Adrenal gland (tissue), 12 donors: Measurements from ENCODE around the gene PPM1L. TPM values are rescaled to one million over a fixed set of nuclear protein-coding genes. Genes with fewer than 3 reads are reported as not detected.

Experiments
- DNase-seq, 7 donors: peaks; one replicate each; pipeline ENCODE4 v3.0.0-alpha.2; 2019 to 2020
- H3K27ac ChIP-seq, 5 donors: fragments of 200-600 bp; sonication (generic) in 4 of 5; 1 replicate in 3 of 5; 2 replicates in 2 of 5; pipeline versions ENCODE4 v1.5.1 to v1.8.0; 2016 to 2020; ENCODE audit warnings: mild to moderate bottlenecking in 1 of 5
- H3K27me3 ChIP-seq: fragments of 200-600 bp; 2 replicates; pipeline ENCODE4 v1.8.0; 2021
- H3K36me3 ChIP-seq, 2 donors: fragments of 200-600 bp; replicated peaks in 1 of 2; 1 replicate in 1 of 2; 2 replicates in 1 of 2; pipeline versions ENCODE4 v1.5.1 to v1.8.0; 2018 to 2022
- H3K4me1 ChIP-seq, 2 donors: fragments of 200-600 bp; replicated peaks in 1 of 2; 1 replicate in 1 of 2; 2 replicates in 1 of 2; pipeline versions ENCODE4 v1.5.1 to v1.8.0; 2018 to 2021
- H3K4me3 ChIP-seq, 4 donors: fragments of 200-600 bp; sonication (generic) in 3 of 4; one replicate each; pipeline ENCODE4 v1.5.1; 2016 to 2018
- H3K9me3 ChIP-seq, 3 donors: fragments of 200-600 bp; sonication (generic) in 1 of 3; replicated peaks in 1 of 3; 1 replicate in 2 of 3; 2 replicates in 1 of 3; pipeline versions ENCODE4 v1.5.1 to v1.8.0; 2016 to 2021
- POLR2A ChIP-seq, 2 donors: fragments of 450-650 bp; IDR thresholded peaks; one replicate each; pipeline ENCODE4 v1.6.1; 2017; ENCODE audit warnings: antibody characterized with exemption in 2 of 2, mild to moderate bottlenecking in 2 of 2, moderate library complexity in 1 of 2
- WGBS, 4 donors: extraction: QIAGEN DNeasy Blood & Tissue Kit in 2 of 4; methylation state at CpG; one replicate each; pipeline versions ENCODE4 v1.1.5 to v1.1.7; 2013 to 2017; 5-methylcytosine and 5-hydroxymethylcytosine counted together
- intact Hi-C, 2 donors: fragments of 100-400 bp; cut with DNase I; formaldehyde crosslinking; loops; one replicate each; pipeline versions ENCODE4 v1.14.1 to v1.15.0; 2022 to 2023
- polyA plus RNA-seq, 3 donors: library from polyadenylated mRNA; stranded (reverse); fragments of 200-250 nt in 2 of 3; fragments of 350-450 nt in 1 of 3; fragmentation: Illumina TruSeq in 1 of 3; extraction: RNeasy Lipid Tissue Mini Kit (QIAGEN cat#74804) in 1 of 3; gene quantifications; one replicate each; pipeline ENCODE4 v1.2.3, GENCODE V29; 2013 to 2014
- total RNA-seq, 9 donors: library from RNA; depleted of rRNA in 4 of 9; stranded (reverse); fragments of >200 nt in 4 of 9; fragments of 120-200 nt in 1 of 9; fragmentation: NEBNext Ultra II Directional in 1 of 9; extraction: Animal tissue kit (Norgen Biotek cat#: 25700) in 1 of 9; gene quantifications; one replicate each; pipeline versions ENCODE4 v1.1.0 to v1.2.4, GENCODE V29; 2013 to 2023
- TF ChIP-seq, protein P1 (sequence below), 6 experiments: fragments of 450-650 bp in 4 of 6; fragments of 200-600 bp in 2 of 6; sonication (generic) in 1 of 6; IDR thresholded peaks; 1 replicate in 5 of 6; 2 replicates in 1 of 6; pipeline versions ENCODE4 v1.5.1 to v1.8.0; 2016 to 2021; ENCODE audit warnings: antibody characterized with exemption in 6 of 6, mild to moderate bottlenecking in 2 of 6, moderate library complexity in 1 of 6
- donor health status: healthy with polysubstance abuse.
- donor health status: Bipolar disorder and iron deficiency.
- donor health status: DM: yes; HTN: yes; CAD: no.
- donor health status: DM: no; HTN: no; CAD: no.
- donor health status: DM: no; HTN: no; CAD: no.
- donor health status: DM: yes; HTN: yes; CAD: no.

Gene PPM1L
- total and polyA plus RNA-seq, 12 donors: 2.4 to 53.6 (median 35.0) TPM

DNA sequence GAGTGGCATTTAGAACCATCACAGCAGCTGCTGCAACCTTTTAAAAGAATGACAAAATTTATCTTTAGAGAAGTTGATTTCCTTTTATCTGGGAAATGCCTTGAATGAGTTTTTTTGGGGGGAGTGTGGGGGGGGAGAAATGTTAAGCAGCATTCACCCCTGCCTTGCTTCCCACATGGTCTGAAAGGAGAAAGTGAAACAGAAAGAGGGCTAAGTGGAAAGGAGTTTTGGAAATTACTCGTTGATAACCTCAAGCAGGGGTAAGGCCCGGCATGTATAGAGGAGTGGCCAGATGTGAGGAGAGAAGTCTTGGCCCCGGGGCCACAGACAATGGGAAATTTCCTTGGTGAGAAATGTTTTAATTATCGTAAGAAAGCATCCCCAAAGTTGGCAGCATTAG is 325.6 kb downstream of the PPM1L start:
- no peak for DNase-seq
- Histone ChIP-seq H3K27ac (peak overlapping the region in 1 of 5 donors; percentile 44), H3K4me3 (no peak overlapping the region), H3K4me1 (no peaks in the 10 kb centered on the region), H3K9me3 (no peaks in the 10 kb centered on the region), H3K27me3 (no peaks in the 10 kb centered on the region), H3K36me3 (peaks cover 0 to 14% of the 10 kb centered on the region in 2 donors)
- 56 to 64% (median 63%) methylated on average over 4 of the region's 4 CpGs for WGBS, 4 donors
- intact Hi-C loops: no loop called here
- no peak for TF ChIP-seq POLR2A (IDR thresholded peaks at IDR 0.05)
- TF ChIP-seq, protein P1, sequence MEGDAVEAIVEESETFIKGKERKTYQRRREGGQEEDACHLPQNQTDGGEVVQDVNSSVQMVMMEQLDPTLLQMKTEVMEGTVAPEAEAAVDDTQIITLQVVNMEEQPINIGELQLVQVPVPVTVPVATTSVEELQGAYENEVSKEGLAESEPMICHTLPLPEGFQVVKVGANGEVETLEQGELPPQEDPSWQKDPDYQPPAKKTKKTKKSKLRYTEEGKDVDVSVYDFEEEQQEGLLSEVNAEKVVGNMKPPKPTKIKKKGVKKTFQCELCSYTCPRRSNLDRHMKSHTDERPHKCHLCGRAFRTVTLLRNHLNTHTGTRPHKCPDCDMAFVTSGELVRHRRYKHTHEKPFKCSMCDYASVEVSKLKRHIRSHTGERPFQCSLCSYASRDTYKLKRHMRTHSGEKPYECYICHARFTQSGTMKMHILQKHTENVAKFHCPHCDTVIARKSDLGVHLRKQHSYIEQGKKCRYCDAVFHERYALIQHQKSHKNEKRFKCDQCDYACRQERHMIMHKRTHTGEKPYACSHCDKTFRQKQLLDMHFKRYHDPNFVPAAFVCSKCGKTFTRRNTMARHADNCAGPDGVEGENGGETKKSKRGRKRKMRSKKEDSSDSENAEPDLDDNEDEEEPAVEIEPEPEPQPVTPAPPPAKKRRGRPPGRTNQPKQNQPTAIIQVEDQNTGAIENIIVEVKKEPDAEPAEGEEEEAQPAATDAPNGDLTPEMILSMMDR (IDR thresholded peaks at IDR 0.05): no peak

- Histone ChIP-seq H3K27ac (peak overlapping the region in 1 of 5 donors; percentile 44), H3K4me1 (no peaks in the 10 kb centered on the region), H3K27me3 (no peaks in the 10 kb centered on the region), H3K9me3 (no peaks in the 10 kb centered on the region), H3K4me3 (no peak overlapping the region), H3K36me3 (peaks cover 0 to 14% of the 10 kb centered on the region in 2 donors)
- no peak for TF ChIP-seq POLR2A (IDR thresholded peaks at IDR 0.05)
- TF ChIP-seq, protein P1 (IDR thresholded peaks at IDR 0.05): no peak
- intact Hi-C loops: no loop called here
- DNase-seq: no peak
- 52 to 57% (median 54%) methylated on average over 2 of the region's 2 CpGs for WGBS, 4 donors
These were observed 326.0 kb downstream of the PPM1L start for GRCh38 chr3:161082063-161082462.

- peaks cover 0 to 14% of the 10 kb centered on the region in 2 donors for H3K36me3 ChIP-seq
- H3K27me3 ChIP-seq: no peaks in the 10 kb centered on the region
- no peak for DNase-seq
- 96 to 100% (median 97%) methylated on average over 1 of the region's 1 CpG for WGBS, 4 donors
- no peaks in the 10 kb centered on the region for H3K9me3 ChIP-seq
- intact Hi-C loops: no loop called here
- H3K4me3 ChIP-seq: no peak overlapping the region
- no peak for TF ChIP-seq POLR2A (IDR thresholded peaks at IDR 0.05)
- TF ChIP-seq, protein P1 (IDR thresholded peaks at IDR 0.05): no peak
- H3K27ac ChIP-seq: no peak overlapping the region
- H3K4me1 ChIP-seq: no peaks in the 10 kb centered on the region
These were observed 327.1 kb downstream of the PPM1L start for GRCh38 chr3:161083131-161083530.

DNA sequence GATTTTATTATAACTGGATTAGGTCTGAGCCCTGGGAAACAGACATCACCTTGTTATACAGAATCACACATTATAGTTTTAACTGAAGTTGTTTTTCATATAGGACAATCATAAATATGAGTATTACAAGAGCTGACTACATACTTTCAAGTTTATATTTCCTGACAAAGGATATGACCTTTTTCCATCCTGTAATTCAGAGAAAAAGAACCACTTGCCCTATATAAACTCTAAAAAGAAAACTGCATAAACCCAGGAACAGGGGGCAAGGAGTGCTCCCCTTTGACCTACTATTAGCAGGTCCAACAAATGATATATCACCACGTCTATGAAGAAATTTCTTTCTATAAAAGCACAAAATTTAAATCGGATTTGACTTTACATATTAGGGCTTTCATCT is 328.2 kb downstream of the PPM1L start:
- H3K27me3 ChIP-seq: no peaks in the 10 kb centered on the region
- no peak overlapping the region for H3K4me3 ChIP-seq
- TF ChIP-seq, protein P1 (IDR thresholded peaks at IDR 0.05): no peak
- TF ChIP-seq POLR2A (IDR thresholded peaks at IDR 0.05): no peak
- H3K4me1 ChIP-seq: no peaks in the 10 kb centered on the region
- no peaks in the 10 kb centered on the region for H3K9me3 ChIP-seq
- WGBS, 4 donors: 68 to 86% (median 77%) methylated on average over 2 of the region's 2 CpGs
- H3K27ac ChIP-seq: no peak overlapping the region
- intact Hi-C loops: no loop called here
- DNase-seq: no peak
- peaks cover 0 to 14% of the 10 kb centered on the region in 2 donors for H3K36me3 ChIP-seq
